GM18505 (cell line): Measurements from ENCODE around the gene SLC25A15.
"Not testable (repeated sequence)": the region's sequence is repeated elsewhere in the genome, so short reads cannot be mapped to it uniquely, and the experiment has no call there.

Experiments used
- ATAC-seq: cut with Tn5 transposase; IDR thresholded peaks from one replicate; pipeline ENCODE4 v1.9.1; 2021; ENCODE audit not compliant: unreplicated experiment
- POLR2A ChIP-seq: IDR thresholded peaks from 4 replicates; pipeline ENCODE4 v1.6.1; 2011; ENCODE audit warnings: borderline replicate concordance; ENCODE audit not compliant: insufficient read depth, insufficient read length; ENCODE audit errors: extremely low read depth

SLC25A15 gene

DNA sequence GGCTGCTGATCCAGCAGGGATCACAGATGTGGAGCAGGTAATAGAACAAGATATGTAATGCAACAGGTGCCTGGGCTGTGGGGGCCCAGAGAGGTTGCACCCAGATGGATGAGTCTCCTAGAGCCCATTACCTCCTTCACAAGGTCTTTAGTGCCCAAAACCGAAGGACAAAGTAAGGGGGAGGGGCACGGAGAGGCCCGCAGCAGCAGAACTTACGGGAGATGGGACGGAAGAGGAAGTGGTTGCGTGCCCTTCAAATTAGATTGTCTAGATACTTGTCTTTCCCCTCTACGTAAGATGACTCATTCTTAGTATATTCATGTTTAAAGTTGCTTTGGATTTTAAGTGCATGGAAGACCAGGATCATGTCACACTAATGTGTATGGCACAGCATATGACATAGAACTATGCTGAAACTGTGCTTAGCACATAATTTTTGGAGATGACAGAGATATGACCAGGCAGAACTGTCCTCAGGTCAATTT, 12.7 kb upstream of the SLC25A15 start:
- TF ChIP-seq POLR2A, result no peak
- ATAC-seq, result peak; percentile 60

DNA sequence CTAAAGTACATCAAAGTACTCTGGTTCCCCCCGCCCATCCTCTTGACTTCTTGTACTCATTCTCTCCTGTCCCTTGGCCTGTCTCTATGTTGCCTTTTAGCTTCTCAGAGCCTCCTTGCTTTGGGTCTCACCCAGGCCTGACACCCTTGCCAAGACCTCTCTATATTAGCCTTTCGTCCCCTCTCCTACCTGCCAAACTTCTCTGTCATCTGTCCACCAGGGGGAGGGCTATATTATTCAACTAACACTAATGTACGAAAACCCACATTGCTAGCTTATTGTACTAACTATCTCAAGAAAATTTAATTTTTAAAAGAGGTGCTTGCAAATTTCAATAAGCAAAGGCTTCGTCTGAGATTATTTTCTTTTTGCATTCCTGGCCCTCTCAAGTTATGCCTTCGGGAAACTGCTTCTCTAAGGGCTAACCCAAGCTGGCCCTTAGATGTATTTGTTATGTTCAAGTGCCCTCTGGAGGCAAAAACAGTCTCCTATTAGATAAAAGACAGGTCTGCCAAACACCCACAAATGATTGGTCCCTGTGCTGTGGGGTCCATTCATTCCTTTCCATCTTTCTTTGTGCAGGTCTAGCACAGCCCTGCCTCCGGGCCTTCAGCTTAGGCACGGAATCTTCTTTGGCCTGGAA, 12.1 kb upstream of the SLC25A15 start:
- TF ChIP-seq POLR2A, result no peak
- peak; percentile 75 for ATAC-seq

DNA sequence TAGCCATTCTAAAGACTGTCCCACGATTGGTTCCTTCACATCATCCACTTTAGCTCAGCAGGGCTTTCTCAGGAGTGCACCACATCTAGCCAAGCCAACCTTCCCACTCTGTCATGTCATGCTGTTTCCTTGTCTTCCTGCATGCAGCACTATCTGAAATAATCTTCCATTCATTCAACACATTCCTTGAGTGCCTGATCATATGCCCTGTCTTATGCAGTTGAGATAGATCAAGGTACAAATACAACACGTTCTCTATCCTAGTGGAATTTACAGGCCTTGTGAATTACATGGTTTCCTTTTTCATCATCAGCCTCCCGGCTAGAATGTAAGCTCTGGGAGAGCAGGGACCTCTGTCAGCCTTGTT, 11.6 kb upstream of the SLC25A15 start:
- no peak for TF ChIP-seq POLR2A
- ATAC-seq, result peak; percentile 2

DNA sequence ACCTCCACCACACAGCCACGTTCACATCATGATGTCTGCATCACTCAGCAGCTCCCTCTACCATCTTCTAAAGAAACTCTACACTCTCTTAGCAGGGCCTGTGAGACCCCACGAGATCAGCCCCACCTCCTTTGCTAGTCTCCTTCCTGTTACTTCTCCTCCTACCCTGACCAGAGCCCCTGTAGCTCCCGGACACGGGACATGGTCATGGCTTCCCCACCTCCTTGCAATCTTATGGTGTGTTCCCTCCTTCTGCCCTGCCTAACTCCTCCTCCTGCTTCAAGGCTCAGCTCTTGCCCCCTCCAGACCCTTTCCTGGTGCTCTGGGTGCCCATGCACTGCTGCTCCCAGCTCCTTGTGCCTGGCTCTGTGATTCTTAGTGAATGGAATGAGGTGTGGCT, 10.4 kb upstream of the SLC25A15 start:
- ATAC-seq, result no peak
- no peak for TF ChIP-seq POLR2A

DNA sequence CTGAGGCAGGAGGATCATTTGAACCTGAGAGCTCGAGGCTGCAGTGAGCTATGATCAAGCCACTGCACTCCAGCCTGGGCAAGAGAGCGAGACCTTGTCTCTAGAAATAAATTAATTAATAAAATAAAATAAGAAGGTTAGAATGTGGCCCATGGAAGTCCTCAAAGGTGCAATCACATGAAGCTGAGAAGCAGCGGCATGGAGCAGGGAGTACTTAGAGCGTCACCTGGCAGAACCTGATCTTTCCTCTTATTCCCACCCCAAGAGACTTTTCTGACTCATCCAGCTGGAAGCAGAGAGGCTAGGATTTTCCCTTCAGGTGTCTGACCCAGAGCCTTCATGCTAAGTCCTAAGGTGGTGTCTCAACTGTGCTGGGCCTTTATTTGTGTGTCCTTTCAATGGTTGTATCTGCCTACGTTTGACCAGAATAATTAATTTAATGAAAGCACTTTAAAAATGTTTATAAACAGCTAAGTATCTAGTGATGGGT, 9.6 kb upstream of the SLC25A15 start:
- ATAC-seq, result no peak
- TF ChIP-seq POLR2A, result no peak

DNA sequence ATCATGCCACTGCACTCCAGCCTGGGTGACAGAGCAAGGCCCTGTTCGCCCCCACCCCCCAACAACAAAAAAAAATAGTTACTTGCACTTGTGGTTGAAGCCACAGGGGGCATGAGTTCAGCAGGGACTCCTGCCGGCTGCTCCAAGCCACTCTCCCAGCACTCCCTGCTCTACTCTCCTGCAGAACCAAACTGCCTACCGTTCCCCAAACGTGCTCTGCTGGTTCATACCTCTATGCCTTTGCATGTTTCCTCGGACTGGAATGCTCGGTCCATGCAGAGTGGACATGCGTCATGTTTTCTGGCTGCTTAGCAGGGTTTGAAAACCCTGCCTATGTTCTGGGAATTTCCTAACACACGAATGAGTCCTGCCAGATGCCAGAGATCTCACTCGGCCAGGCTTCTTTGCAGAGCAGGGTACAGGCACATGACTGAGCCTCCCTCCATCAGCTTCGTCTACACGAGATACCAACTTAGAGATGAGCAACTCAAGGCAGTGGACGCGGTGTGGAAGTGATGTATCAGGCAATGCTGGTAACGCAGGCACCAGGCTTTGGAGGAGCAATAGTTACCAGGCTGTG, 8.5 kb upstream of the SLC25A15 start:
- no peak for TF ChIP-seq POLR2A
- ATAC-seq, result no peak

DNA sequence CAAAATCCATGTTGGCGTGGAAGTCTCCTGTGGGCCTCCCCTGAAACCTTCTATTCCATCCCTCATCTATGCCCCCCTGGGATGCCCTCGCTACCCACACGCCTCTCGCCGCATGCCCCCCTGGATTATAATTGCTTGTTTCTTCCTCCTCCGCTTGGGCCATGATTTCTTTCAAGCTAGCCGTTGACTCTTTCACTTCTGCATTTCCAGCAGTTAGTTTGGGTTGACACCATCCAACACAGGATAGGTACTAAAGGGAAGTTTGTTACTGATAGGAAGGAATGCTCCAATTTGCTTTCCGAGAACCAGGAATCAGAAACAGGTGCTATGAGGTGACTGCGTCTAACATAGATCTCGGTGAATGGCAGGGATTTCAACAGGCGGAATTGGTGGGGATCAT, 7.7 kb upstream of the SLC25A15 start:
- no peak for TF ChIP-seq POLR2A
- ATAC-seq, result no peak

DNA sequence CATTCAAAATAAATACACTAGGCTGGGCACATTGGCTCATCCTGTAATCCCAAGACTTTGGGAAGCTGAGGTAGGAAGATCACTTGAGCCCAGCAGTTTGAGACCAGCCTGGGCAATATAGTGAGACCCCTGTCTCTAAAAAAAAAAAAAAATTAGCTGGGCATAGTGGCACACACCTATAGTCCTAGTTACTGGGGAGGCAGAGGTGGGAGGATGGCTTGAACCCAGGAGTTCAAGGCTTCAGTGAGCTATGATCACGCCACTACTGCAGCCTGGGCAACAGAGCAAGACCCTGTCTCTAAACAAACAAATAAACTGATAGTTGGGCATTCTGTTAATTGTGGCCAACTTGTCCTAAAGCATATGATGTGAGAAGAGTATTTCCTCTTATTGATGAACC, 6.4 kb upstream of the SLC25A15 start:
- ATAC-seq, result not testable (repeated sequence)

DNA sequence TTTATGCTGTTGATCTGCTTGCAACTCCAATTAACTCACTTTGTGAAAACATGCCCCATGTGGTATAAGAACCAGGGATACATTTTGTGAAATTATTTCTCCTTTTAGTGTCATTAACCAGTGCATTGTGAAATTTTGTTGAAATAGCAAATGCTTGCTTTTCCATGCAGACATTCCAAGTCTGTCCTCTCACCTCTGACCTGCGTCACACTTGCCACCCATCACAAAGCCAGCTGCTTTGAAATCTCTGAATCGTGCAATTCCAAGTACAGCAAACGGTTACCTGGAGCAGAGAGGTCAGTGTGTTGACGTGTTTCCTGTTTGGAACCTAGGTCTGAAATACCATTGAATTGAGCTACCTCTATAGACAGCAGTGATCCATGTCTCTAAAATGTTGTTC, 4.9 kb upstream of the SLC25A15 start:
- no peak for TF ChIP-seq POLR2A
- no peak for ATAC-seq

DNA sequence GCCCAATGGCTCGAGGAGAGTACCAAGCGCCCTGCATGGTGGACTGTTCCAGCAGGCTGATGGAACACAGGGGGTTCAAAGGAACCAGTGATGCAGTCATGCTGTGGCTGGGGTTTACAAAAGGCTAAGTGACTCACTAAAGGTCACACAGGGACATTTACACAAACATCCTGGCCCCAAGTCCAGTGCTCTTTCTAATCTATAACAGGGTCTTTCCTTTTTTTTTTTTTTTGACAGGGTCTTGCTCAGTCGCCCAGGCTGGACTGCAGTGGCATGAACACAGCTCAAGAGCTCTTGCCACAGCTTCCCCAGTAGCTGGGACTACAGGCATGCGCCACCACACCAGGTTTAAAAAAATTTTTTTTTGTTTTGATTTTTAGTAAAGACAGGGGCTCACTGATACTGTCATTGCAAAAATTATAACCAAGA, 2.8 kb upstream of the SLC25A15 start:
- no peak for ATAC-seq
- no peak for TF ChIP-seq POLR2A

DNA sequence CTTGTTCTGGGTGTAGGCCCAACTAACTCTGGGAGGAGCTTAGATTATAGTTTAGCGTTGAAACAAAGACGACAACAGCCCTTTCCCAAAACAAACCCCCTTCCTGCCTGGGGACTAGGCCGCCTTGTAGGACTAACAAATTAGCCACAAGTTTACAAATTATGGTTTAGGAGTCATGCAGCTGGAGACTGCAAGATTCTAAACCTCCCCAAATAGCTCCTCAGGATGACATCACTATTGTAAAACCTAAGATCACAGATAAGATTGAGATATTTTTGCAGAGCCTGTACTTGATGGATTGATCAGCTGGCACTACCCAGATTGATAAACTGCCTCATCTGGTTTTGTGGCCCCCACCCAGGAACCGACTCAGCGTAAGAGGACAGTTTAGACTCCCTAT, 2.3 kb upstream of the SLC25A15 start:
- no peak for ATAC-seq
- TF ChIP-seq POLR2A, result no peak

DNA sequence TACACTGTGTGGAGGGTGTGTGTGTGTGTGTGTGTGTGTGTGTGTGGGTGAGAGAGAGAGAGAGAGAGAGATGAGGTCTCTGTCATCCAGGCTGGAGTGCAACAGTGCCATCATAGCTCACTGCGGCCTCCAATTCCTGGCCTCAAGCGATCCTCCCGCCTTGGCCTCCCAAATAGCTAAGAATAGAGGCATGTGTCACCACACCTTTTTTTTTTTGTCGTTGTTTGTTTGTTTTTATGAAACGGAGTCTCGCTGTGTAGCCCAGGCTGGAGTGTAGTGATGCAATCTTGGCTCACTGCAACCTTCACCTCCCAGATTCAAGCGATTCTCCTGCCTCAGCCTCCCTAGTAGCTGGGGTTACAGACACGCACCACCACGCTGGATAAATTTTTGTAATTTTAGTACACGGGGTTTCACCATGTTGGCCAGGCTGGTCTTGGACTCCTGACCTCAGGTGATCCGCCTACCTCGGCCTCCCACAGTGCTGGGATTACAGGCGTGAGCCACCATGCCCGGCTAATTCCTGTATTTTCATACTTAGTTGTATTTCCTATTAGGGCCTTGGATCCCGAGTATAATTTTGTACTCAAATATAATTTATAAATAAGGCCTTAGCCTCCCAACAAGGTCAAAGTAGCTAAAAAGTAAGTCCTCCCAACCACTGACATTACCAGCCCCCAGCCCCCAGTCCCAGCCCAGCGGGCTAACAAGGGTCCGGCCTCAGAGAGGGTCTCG, 704 bp upstream of the SLC25A15 start:
- not testable (repeated sequence) for ATAC-seq

DNA sequence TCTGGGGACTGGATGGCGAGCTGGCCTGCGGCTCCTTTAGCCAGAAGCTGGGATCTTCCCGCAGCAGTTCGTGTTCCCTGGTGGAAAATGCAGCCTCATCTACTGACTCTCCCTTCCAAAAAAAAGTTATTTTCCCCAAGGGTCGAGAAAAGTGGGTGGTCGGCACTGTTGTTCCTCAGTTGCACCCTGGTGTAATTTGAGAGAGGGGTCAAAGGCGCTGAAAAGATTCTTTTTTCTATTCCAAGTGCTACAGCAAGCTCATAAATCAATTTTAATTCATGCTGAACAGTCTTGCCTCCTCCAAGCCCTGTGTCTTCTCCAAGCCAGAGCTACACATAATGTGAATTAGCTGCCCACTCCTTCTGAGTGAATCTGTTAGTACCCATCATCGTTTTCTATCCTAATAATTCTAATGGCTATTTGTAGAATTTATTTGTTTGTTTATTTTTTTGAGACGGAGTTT, 774 bp downstream of the SLC25A15 start:
- ATAC-seq, result no peak

More for the DNA sequence above, 774 bp downstream of the SLC25A15 start:
- TF ChIP-seq POLR2A, result no peak
